NCI-H1105 treated with DMSO at 0.1 percent for 48 hours (cell line): ENCODE results near the gene ANKRD40.

ENCODE experiments used
- DNase-seq: peaks from one replicate; lab custom pipeline; 2025; lab: John Stamatoyannopoulos, UW

Gene ANKRD40

DNA sequence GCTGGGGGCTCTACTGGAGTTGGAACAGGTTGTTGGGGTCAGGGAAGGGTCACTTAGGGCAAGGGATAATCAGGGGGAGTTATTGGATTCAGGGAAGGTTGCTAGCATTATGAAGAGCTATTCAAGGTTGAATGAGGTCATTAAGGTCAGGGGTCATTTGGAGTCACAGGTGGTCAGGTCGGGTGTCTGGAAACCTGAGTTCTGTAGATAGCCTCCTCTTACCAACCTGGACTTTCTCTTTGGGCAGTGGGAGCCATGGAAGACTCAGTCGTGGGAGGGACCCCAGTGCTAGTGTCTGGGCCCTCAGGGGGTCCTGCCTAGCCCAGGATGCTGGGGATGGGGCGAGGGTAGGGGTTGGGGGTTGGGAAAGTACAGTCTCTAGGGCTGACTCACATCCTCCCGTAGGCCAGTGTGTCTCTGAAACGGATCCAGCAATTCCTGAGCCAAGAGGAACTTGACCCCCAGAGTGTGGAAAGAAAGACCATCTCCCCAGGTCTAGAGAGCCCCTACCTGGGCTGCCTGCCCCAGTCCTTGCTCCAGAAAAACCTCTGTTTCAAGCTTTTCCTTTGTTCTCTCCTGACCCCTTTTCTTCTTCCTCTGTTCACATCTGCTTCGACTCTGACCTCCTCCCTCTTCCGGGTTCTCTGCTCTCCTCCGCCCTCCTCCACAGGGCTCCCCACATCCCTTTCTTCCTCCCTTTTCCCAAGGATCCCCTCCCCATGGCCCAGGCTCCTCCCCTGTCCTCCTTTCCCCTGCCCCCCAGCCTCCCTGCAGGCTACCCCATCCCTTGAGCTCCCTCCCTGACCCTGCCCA is 39.5 kb downstream of the ANKRD40 start:
- DNase-seq: no peak

DNA sequence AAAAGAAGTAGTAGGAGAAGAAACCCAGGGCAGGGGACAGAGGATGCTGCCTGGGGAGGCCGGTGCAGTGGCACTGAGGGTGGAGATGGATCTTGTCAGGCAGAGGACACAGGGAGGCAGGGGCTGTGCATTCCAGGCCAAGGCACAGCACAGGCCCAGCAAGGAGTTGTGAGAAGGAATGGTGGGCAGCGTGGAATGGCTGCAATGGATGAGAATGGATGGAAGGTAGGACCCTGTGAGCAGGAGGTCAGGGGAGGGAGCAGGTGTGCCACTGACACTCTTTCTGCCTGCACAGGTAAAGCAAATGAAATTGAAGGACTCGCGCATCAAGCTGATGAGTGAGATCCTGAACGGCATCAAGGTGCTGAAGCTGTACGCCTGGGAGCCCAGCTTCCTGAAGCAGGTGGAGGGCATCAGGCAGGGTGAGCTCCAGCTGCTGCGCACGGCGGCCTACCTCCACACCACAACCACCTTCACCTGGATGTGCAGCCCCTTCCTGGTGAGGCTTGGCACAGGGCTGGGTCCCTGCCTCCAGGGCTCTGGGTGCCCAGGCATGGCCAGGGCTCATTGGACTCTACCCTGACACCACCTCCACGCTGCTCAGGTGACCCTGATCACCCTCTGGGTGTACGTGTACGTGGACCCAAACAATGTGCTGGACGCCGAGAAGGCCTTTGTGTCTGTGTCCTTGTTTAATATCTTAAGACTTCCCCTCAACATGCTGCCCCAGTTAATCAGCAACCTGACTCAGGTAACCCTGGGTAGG is 40.3 kb downstream of the ANKRD40 start:
- DNase-seq: no peak

DNA sequence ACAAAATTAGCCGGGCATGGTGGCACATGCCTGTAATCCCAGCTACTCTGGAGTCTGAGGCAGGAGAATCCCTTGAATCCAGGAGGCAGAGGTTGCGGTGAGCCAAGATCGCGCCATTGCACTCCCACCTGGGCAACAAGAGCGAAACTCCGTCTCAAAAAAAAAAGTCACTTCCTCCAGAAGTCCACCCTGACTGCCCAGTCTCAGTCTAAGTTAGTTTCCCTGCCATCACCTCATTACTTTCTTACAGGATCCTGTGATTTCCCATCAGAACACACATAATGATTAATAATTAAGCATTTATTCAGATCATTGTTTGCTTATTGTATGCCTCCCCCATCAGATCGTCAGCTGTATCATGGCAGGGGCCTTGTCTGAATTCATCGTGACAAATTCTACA is 41.4 kb downstream of the ANKRD40 start:
- no peak for DNase-seq

DNA sequence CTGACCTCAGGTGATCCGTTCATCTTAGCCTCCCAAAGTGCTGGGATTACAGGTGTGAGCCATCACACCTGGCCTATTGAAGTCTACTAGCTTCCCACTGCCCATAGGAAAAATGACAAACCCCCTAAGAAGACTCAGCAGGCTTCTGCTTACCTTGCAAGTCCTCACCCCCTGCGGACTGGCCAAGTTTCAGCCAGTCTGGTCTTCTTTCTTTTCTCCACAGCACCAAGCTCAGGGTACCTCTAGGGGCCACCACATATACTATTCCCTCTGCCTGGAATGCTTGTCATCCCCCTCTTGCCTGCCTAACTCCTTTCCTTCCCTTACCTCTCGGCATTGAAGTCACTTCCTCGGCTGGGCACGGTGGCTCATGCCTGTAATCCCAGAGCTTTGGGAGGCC is 41.9 kb downstream of the ANKRD40 start:
- no peak for DNase-seq

DNA sequence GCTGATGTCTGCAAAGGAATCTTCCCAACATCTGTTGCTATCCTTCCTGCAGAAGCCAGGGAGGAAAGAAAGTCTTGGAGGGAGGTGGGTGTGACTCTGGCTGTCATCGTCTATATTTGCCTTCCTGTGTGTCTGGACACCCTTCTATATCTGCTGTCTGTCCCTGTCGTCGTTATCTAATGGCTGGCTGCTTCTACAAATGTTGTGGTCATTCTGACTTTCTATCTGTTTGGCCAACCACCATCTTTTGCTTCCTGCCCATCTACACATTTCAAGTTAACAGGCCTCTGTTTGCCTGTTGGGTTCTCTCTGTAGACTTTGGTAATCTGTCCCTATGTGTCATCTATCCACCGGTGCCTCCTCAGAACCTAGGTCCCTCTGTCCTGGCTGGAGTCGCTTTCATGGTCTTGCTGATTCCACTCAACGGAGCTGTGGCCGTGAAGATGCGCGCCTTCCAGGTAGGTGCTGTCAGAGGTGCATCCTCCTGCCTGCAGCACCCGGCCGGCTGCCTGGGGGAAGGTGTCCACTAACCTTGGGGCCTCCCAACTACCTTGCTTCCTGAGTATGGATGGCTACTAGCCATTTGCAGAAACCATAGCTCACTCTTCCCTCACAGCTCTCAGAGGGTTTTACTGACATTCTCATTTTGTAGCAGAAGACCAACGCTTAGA is 42.8 kb downstream of the ANKRD40 start:
- no peak for DNase-seq

DNA sequence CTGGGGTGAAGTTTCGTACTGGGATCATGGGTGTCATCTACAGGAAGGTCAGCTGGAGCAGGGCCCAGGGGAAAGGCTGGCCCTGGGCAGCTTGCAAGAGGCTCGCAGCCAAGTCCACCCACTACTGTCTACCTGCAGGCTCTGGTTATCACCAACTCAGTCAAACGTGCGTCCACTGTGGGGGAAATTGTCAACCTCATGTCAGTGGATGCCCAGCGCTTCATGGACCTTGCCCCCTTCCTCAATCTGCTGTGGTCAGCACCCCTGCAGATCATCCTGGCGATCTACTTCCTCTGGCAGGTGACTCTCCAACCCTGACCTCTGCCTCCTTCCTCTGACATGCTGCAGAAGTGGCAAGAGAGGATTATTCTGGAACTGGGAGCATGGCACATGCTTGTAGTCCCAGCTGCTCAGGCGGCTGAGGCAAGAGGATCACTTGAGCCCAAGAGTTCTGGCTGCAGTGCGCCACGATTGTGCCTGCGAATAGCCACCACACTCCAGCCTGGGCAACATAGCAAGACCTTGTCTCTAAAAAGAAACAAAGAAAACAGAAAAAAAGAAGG is 43.8 kb downstream of the ANKRD40 start:
- DNase-seq: no peak

DNA sequence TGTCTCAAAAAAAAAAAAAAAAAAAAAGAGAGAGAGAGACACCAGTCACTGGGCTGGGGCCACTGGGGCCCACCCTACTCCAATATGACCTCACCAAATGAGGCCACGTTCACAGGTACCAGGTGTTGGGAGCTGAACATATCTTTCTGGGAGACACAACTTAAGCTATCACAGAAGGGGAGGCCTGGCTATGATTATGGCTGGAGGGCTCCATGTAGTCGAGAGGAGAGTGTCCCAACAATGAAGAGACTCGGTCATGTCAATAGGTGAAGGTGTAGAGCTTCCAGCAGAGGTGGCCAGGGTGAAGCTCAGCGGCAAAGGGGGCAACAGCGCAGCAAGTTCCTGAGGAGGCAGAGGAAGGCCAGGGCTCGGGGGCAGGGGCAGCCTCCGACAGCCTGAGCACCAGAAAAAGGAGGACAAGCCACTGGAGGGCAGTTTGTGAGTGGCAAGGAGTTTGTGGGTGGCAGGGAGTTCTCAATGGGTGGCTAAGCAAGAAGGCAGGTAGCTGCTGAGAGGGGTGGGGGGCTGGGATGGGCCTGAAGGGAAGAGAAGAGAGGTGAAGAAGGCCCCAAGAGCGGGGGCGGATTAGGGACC is 45.0 kb downstream of the ANKRD40 start:
- DNase-seq: no peak

DNA sequence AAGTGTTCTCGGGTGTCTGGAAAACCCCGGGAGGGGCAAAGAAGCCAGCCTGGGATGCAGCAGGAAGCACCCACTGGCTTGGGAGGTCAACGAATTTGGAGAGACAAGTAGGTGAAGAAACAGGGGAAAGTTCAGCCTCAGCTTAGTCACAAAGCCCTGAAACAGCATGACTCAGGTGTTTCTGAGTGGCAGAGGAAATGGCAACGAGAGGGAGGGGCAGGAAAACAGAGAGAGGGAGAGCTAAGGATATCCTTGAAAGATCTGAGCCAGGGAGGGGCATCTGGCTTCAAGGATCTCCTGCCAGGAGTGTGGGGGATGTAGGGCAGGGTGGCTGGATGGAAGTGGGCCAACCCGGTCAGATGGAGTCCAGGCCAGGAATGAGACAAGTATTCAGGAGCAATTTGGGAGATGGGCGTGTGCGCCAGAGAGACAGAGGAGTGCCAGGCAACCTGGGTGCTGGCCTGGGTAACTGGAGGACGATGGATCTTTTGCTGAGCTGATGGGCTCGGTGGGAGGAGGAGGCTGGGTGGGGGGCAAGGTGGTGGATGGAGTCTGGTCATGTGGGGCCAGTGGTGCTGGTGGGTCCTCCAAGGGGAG is 45.8 kb downstream of the ANKRD40 start:
- peak; percentile 13 for DNase-seq

DNA sequence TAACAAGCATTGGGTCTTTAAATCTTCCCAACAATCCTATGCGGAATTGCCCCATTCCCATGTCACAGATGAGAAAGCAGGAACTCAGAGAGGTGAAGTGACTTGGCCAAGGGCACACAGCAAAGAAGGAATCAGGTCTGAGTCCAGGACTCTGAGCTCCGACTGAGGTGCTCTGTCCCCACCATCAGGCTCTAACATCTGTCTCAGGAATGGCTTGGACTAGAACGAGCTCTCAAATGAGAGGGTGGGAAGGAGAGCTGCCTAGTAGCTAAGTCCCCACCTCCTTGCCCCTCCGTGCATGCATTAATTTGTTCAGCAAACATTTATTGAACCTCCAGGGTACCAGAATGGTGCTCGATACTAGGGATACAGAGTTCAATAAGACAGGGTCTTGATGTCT is 46.4 kb downstream of the ANKRD40 start:
- no peak for DNase-seq

DNA sequence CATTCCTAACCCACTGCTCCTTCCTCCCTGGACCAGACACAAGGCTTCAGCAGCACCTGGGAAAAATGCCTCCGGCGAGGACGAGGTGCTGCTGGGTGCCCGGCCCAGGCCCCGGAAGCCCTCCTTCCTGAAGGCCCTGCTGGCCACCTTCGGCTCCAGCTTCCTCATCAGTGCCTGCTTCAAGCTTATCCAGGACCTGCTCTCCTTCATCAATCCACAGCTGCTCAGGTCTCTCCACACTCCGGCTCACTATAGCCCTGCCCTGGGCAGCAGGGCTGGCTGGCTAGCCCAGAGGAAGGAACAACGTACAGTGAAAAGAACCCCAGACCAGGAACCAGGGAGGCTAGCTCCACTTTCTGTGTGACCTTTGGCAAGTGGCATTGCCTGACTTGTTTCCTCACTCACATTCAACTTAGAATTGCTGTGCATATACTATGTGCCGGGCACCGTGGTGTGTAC is 46.8 kb downstream of the ANKRD40 start:
- no peak for DNase-seq

DNA sequence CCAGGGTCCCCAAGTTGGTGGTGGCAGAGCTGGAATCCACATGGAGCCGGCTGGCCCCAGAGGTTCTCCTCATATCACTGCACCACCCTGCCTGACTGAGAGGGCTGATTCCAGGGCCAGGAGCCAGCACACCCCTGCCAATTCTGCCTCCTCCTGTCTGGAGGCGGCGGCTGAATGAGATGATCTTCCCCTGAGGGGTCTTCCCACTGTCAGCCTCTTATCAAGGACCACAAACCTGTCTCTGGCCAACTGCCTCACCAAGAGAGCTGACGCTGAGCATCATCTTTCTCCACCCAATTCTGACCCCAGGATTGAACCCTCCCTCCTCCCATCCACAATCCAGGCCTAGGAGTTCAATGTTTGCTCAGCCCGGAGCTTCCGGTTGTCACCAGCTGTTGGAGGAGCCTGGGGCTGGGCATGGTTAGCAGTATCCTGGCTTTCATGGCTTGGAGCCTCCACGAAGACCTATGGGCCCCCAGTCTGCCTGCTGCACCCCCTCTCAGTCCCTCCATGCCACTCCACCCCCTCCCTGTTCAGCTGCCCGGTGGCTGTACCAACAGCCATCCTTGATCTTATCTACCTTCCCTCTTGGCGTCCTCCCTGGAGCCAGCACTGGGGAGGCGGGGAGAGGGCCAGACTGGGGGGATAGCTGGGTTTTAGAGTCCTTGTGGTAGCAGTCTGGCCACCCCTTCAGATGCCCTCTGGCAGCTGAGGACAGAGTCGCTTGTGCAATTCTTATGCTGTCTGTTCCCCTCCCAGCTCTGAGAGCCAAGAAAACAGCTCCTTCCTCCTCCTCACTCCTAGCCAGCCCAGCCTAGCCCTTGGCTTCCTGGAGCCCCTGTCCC is 47.5 kb downstream of the ANKRD40 start:
- no peak for DNase-seq

DNA sequence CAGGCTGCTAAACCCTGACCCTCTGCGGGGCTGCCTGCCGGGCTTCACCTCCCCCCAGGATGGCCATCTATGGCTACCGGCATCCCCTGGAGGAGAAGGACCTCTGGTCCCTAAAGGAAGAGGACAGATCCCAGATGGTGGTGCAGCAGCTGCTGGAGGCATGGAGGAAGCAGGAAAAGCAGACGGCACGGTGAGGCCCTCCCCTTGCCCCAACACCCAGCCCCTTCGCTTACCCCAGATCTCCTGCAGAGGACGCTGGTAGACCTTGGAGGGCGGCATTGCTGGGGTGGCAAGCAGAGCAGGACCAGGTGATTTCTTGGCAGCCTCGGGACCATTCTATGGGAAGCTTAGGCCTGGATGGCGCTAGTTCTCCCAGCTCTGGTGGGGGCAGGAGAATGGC is 48.5 kb downstream of the ANKRD40 start:
- DNase-seq: no peak

DNA sequence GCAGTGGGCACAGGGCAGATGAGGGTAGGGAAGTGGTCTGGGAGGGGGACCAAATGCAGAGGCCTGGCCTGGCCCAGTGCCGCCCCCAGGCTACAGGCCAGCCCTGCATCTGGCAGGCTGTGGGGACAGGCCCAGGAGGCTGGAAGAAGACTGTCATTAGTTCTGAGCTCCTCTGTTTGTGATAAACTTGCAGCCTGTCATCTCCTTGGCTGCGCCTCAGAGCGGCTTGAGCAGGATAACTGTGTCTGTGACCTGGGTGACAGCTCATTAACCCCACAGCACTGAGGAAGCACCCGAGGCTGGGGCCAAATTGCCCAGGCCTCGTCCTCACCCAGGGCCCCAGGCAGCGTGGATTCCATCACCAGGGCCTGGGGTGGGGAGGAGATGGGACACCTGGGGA is 49.1 kb downstream of the ANKRD40 start:
- DNase-seq: no peak

DNA sequence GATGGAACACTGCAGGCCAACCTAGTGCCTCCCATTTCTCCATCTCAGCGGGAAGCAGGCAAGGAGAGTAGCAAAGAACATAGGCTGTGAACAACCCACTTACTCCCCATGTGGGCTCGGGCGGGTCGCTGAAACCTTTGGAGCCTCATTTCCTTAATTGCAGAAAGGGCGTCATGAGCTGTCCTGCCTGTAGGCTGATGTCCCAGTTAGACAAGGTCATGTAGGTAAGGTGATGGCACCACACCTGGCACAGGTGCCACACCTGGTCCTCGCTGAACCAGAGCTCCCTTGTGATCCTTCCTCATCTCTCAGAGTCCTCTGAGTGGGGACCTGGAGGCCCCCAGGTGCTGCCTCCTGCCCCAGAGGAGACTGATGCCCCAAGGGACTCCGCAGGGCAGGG is 50.1 kb downstream of the ANKRD40 start:
- no peak for DNase-seq

DNA sequence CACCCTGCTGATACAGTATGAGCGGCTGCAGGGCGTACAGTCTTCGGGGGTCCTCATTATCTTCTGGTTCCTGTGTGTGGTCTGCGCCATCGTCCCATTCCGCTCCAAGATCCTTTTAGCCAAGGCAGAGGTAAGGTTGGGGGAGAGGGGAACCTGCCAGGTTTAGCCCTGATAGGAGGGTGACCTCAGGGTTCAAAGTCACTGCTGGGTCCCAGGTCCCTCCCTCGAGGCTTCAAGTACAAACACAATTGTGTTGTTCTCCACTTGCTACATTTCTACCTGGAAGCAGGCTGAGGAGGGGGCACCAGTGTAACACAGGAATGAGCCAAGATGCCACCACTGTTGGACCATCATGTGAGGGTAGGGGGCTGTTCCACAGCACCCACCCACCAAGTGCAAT is 50.7 kb downstream of the ANKRD40 start:
- DNase-seq: no peak

DNA sequence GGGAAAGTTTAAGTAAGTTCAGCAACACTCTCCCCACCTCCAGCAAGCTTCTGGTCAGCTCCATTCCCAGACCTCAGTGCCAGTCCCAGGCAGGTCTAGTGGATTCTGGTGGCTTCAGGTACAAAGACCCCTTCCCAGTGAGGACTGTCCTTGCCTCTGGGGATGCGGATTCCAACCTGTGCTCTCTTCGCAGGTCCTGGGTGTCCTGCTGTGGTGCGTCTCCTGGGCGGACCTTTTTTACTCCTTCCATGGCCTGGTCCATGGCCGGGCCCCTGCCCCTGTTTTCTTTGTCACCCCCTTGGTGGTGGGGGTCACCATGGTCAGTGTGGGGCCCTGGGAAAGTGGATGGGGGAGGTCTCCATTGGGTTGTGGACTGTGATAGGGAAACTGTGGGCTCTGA is 51.2 kb downstream of the ANKRD40 start:
- no peak for DNase-seq

DNA sequence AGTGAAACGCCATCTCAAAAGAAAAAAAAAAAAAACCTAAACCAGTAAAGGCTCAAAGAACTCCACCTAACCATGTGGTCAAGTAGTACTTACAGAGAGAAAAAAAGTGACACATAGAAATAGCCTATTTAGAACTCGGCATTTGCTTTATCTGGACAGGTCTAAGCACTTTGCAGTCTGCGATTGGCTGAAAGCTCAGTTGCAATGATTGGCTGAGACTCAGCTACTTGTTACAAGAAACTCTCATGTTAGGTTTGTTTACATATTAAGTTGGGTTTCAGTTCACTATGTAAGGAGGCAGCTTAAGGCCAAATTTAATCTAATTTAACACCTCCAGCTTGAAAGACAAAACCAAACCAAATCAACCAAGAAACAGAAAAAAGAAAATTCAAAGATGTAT is 54.0 kb downstream of the ANKRD40 start:
- no peak for DNase-seq

DNA sequence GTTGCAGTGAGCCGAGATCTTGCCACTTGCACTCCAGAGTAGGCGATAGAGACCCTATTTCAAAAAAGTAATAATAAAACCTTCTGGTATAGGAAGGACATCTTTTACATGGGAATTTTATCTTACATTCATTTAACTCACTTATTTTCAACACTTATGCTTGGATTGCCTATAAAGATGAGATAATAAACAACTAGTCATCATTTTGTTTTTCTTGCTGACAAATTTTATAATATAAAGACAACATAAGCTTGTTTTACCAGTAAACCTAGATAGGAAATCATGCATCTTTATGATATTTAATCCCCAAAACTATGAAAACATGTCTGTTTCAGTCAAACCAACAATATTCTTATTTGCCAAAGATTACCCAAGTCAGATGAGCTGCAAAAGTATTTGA is 56.1 kb downstream of the ANKRD40 start:
- DNase-seq: no peak

DNA sequence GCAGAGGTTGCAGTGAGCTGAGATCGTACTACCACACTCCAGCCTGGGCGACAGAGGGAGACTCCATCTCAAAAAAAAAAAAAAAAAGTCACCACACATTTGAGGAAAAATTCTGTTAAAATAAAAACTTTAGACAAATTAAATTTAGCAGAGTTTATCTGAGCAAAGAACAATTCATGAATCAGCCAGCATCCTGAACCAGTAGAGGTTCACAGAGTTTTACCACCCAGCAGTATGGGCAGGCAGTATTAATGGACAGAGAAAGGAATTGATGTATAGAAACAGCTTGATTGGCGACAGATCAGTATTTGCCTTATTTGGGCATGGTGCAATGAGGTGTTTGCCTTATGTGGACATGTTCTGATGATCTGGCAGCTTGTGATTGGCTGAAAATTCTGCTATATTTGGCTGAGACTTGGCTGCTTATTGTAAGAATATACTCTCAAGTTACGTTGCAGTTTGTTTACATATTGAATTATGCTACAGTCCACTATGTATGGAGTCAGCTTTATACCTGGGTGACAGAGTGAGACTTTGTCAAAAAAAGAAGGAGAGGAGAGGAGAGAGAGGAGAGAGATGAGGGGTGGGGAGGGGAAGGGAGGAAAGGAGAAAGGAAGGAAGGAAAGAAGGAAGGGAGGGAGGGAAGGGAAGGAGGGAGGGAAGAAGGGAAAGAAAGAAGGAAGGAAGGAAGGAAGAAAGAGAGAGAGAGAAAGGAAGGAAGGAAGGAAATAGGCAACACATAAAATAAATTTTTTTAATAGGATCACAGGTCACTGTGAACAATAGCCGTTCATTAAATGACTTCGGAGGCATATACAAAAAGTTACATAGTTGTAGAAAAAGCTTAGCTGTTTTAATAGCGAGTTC is 58.4 kb downstream of the ANKRD40 start:
- DNase-seq: no peak

DNA sequence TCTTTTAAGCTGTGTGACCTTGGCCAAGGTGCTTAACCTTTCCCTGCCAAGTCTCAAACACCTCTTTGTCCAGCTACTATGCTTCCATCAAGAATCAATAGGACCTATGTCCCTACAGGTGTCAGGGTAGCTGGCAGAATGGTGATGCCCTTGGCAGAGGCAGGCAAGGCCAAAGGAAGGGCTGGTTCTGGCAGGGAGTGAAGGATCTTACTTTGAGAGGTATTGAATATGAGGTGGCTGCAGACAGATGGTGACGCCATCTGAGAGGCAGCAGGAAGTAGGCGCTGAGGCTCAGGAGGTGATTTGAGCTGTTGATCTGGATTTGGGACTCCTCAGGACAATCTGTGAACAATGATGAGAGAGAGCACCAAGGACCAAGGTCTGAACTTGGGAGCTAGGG is 60.5 kb downstream of the ANKRD40 start:
- no peak for DNase-seq
